H9 (cell line): ENCODE results near the gene CAPN2. TPM values are rescaled to one million over a fixed set of nuclear protein-coding genes. Genes with fewer than 3 reads are reported as not detected.

Experiments
- DNase-seq: peaks from one replicate; pipeline ENCODE4 v3.0.0-alpha.2; 2017
- H2AFZ ChIP-seq: one replicate; pipeline ENCODE4 v1.6.1; 2013; ENCODE audit warnings: mild to moderate bottlenecking, low read length, control low read depth, moderate library complexity
- H2AK5ac ChIP-seq: 2 replicates; pipeline ENCODE4 v1.6.1; 2013; ENCODE audit warnings: low read length, control low read depth, mixed read lengths; ENCODE audit not compliant: insufficient read length
- H2BK120ac ChIP-seq: one replicate; pipeline ENCODE4 v1.6.1; 2013; ENCODE audit warnings: low read depth, mild to moderate bottlenecking, low read length, control low read depth, inconsistent platforms; ENCODE audit not compliant: poor library complexity, severe bottlenecking
- H2BK12ac ChIP-seq: 2 replicates; pipeline ENCODE4 v1.6.1; 2013; ENCODE audit warnings: low read length, control low read depth, mixed read lengths, low read depth; ENCODE audit not compliant: insufficient read length
- H2BK15ac ChIP-seq: 2 replicates; pipeline ENCODE4 v1.6.1; 2013; ENCODE audit warnings: low read depth, low read length, control low read depth
- H2BK20ac ChIP-seq: one replicate; pipeline ENCODE4 v1.6.1; 2013; ENCODE audit warnings: low read depth, mild to moderate bottlenecking, low read length, control low read depth, inconsistent platforms; ENCODE audit not compliant: poor library complexity, severe bottlenecking
- H2BK5ac ChIP-seq: 2 replicates; pipeline ENCODE4 v1.6.1; 2013; ENCODE audit warnings: low read length, control low read depth, mixed read lengths; ENCODE audit not compliant: insufficient read length
- H3K14ac ChIP-seq: 2 replicates; pipeline ENCODE4 v1.6.1; 2013; ENCODE audit warnings: low read length, control low read depth; ENCODE audit not compliant: insufficient read depth
- H3K18ac ChIP-seq: 2 replicates; pipeline ENCODE4 v1.6.1; 2013; ENCODE audit warnings: low read depth, mild to moderate bottlenecking, mixed read lengths, low read length, control low read depth; ENCODE audit not compliant: insufficient read length
- H3K23ac ChIP-seq: 2 replicates; pipeline ENCODE4 v1.6.1; 2013; ENCODE audit warnings: low read length, control low read depth, mixed read lengths, low read depth; ENCODE audit not compliant: insufficient read length
- H3K23me2 ChIP-seq: 2 replicates; pipeline ENCODE4 v1.6.1; 2013; ENCODE audit warnings: low read depth, mild to moderate bottlenecking, mixed read lengths, low read length, control low read depth; ENCODE audit not compliant: insufficient read length, poor library complexity, severe bottlenecking
- H3K27ac ChIP-seq: 2 replicates; pipeline ENCODE4 v1.5.1; 2013; ENCODE audit warnings: low read length, control low read depth, mixed read lengths, low read depth; ENCODE audit not compliant: insufficient read length
- H3K27me3 ChIP-seq: 2 replicates; pipeline ENCODE4 v1.6.1; 2013; ENCODE audit warnings: low read length, control low read depth, inconsistent platforms; ENCODE audit not compliant: insufficient read depth
- H3K4ac ChIP-seq: 2 replicates; pipeline ENCODE4 v1.6.1; 2013; ENCODE audit warnings: low read depth, mild to moderate bottlenecking, control low read depth, inconsistent platforms, low read length, moderate library complexity
- H3K4me1 ChIP-seq: 2 replicates; pipeline ENCODE4 v1.6.1; 2013; ENCODE audit warnings: low read length, control low read depth, inconsistent platforms; ENCODE audit not compliant: insufficient read depth
- H3K4me2 ChIP-seq: 2 replicates; pipeline ENCODE4 v1.6.1; 2013; ENCODE audit warnings: low read length, control low read depth, mixed read lengths; ENCODE audit not compliant: insufficient read length, insufficient read depth
- H3K56ac ChIP-seq: 2 replicates; pipeline ENCODE4 v1.6.1; 2013; ENCODE audit warnings: low read depth, mild to moderate bottlenecking, mixed read lengths, low read length, control low read depth; ENCODE audit not compliant: insufficient read length
- H3K79me1 ChIP-seq: 2 replicates; pipeline ENCODE4 v1.6.1; 2013; ENCODE audit warnings: low read depth, mild to moderate bottlenecking, moderate library complexity, low read length, control low read depth, inconsistent platforms; ENCODE audit not compliant: insufficient read depth, poor library complexity, severe bottlenecking
- H3K79me2 ChIP-seq: 2 replicates; pipeline ENCODE4 v1.6.1; 2013; ENCODE audit warnings: low read length, control low read depth, inconsistent platforms; ENCODE audit not compliant: insufficient read depth
- H3K9ac ChIP-seq: 2 replicates; pipeline ENCODE4 v1.6.1; 2013; ENCODE audit warnings: low read length, control low read depth, mixed read lengths; ENCODE audit not compliant: insufficient read length; ENCODE audit errors: extremely low read depth
- H3K9me3 ChIP-seq: one replicate; pipeline ENCODE4 v1.6.1; 2013; ENCODE audit warnings: low read depth, low read length, inconsistent platforms; ENCODE audit not compliant: control insufficient read depth
- H3T11ph ChIP-seq: one replicate; pipeline ENCODE4 v1.6.1; 2013; ENCODE audit warnings: mild to moderate bottlenecking, low read length, control low read depth, inconsistent platforms
- H4K20me1 ChIP-seq: one replicate; pipeline ENCODE4 v1.6.1; 2013; ENCODE audit not compliant: control insufficient read depth, insufficient read length, insufficient read depth
- H4K5ac ChIP-seq: 2 replicates; pipeline ENCODE4 v1.6.1; 2013; ENCODE audit warnings: low read depth, mild to moderate bottlenecking, mixed read lengths, low read length, control low read depth; ENCODE audit not compliant: insufficient read length
- H4K8ac ChIP-seq: replicated peaks from 2 replicates; pipeline ENCODE4 v1.6.1; 2013; ENCODE audit warnings: low read length, control low read depth, mixed read lengths, low read depth; ENCODE audit not compliant: insufficient read length
- H4K91ac ChIP-seq: 2 replicates; pipeline ENCODE4 v1.6.1; 2013; ENCODE audit warnings: low read depth, mild to moderate bottlenecking, moderate library complexity, mixed read lengths, low read length, control low read depth; ENCODE audit not compliant: insufficient read length
- H3K27ac Mint-ChIP-seq, 3 experiments: 2 replicates in 2 of 3; 3 replicates in 1 of 3; pipeline ENCODE4 v1.8.0; 2020 to 2021; ENCODE audit warnings: mixed read lengths in 3 of 3, mild to moderate bottlenecking in 1 of 3, moderate library complexity in 1 of 3
- H3K27me3 Mint-ChIP-seq: 2 replicates; pipeline ENCODE4 v1.8.0; 2021; ENCODE audit warnings: low read depth, mild to moderate bottlenecking, moderate library complexity, mixed read lengths
- H3K36me3 Mint-ChIP-seq, 3 experiments: 2 replicates in 2 of 3; 3 replicates in 1 of 3; pipeline ENCODE4 v1.8.0; 2020 to 2021; ENCODE audit warnings: low read depth in 3 of 3, mixed read lengths in 3 of 3; ENCODE audit not compliant: insufficient read depth in 1 of 3
- H3K4me1 Mint-ChIP-seq, 2 experiments: 2 replicates each; pipeline ENCODE4 v1.8.0; 2020; ENCODE audit warnings: mixed read lengths in 2 of 2
- H3K4me3 Mint-ChIP-seq, 2 experiments: 2 replicates in 1 of 2; 3 replicates in 1 of 2; pipeline ENCODE4 v1.8.0; 2020 to 2021; ENCODE audit warnings: mild to moderate bottlenecking in 2 of 2, mixed read lengths in 2 of 2, moderate library complexity in 1 of 2
- H3K9me3 Mint-ChIP-seq, 2 experiments: 2 replicates in 1 of 2; 3 replicates in 1 of 2; pipeline ENCODE4 v1.8.0; 2020; ENCODE audit warnings: mild to moderate bottlenecking in 2 of 2, mixed read lengths in 2 of 2, moderate library complexity in 1 of 2
- WGBS: extraction: QIAGEN DNeasy Blood & Tissue Kit; methylation state at CpG from one replicate; pipeline ENCODE4 v1.1.7; 2013; ENCODE audit warnings: missing lambda C conversion rate, low lambda C conversion rate, mixed read lengths; ENCODE audit not compliant: insufficient read length; ENCODE audit errors: extremely low coverage; 5-methylcytosine and 5-hydroxymethylcytosine counted together
- total RNA-seq: library from RNA; stranded (reverse); gene quantifications from 2 replicates; pipeline ENCODE4 v1.2.1, GENCODE V29; 2021
- TF ChIP-seq, protein P1 (sequence below): fragments of 200-600 bp; sonication (generic); conservative IDR thresholded peaks from 3 replicates; pipeline ENCODE4 v1.8.0; 2021; ENCODE audit warnings: antibody characterized with exemption, mild to moderate bottlenecking

CAPN2 gene
- total RNA-seq, 1 experiment from 2014 or later = 32.2 TPM

DNA sequence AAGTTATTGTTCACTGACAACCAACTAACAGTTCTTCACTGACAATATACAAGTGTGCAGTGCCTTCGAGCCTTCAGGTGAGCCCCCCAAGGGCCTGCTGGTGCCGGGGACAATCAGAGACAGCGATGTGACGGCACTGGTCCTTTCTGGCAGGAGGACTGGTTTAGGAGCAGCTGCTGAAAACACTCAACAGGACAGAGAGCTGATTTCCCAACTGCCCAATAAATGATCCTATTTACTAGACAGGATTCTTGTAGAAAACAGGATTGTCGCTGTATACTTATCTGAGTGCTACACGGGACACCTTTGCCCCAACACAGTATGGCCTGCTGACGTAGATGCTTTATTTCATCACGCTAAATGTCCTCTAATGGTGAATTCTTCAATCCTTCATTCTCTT lies 68.0 kb downstream of the CAPN2 start:
- Histone ChIP-seq H3K4me2 (no peak overlapping the region), H3K23me2 (no peaks in the 10 kb centered on the region), H2AFZ (no peak overlapping the region), H3K23ac (no peak overlapping the region), H2BK20ac (no peak overlapping the region), H3K9ac (no peak overlapping the region), H3K79me2 (no peaks in the 10 kb centered on the region), H4K20me1 (no peaks in the 10 kb centered on the region), H3K4ac (no peak overlapping the region), H3K9me3 (no peaks in the 10 kb centered on the region), H3K79me1 (no peaks in the 10 kb centered on the region), H4K5ac (no peak overlapping the region), H3K27ac (no peak overlapping the region), H3K27me3 (no peaks in the 10 kb centered on the region), H3K4me1 (no peaks in the 10 kb centered on the region), H4K91ac (no peak overlapping the region), H2BK5ac (no peak overlapping the region), H3K18ac (no peak overlapping the region), H2BK15ac (no peak overlapping the region), H4K8ac (no peak overlapping the region), H3K56ac (no peak overlapping the region), H2AK5ac (no peak overlapping the region), H2BK12ac (no peak overlapping the region), H3T11ph (no peak overlapping the region), H3K14ac (no peak overlapping the region), H2BK120ac (no peak overlapping the region)
- no peak overlapping the region for H3K27ac Mint-ChIP-seq
- H3K9me3 Mint-ChIP-seq = no peaks in the 10 kb centered on the region
- no peak overlapping the region for H3K4me3 Mint-ChIP-seq
- no peaks in the 10 kb centered on the region for H3K4me1 Mint-ChIP-seq
- H3K36me3 Mint-ChIP-seq = peaks cover 28 to 74% (median 67%) of the 10 kb centered on the region in 3 experiments
- no CpG with 5 or more reads among the region's 8 CpGs for WGBS
- TF ChIP-seq, protein P1, sequence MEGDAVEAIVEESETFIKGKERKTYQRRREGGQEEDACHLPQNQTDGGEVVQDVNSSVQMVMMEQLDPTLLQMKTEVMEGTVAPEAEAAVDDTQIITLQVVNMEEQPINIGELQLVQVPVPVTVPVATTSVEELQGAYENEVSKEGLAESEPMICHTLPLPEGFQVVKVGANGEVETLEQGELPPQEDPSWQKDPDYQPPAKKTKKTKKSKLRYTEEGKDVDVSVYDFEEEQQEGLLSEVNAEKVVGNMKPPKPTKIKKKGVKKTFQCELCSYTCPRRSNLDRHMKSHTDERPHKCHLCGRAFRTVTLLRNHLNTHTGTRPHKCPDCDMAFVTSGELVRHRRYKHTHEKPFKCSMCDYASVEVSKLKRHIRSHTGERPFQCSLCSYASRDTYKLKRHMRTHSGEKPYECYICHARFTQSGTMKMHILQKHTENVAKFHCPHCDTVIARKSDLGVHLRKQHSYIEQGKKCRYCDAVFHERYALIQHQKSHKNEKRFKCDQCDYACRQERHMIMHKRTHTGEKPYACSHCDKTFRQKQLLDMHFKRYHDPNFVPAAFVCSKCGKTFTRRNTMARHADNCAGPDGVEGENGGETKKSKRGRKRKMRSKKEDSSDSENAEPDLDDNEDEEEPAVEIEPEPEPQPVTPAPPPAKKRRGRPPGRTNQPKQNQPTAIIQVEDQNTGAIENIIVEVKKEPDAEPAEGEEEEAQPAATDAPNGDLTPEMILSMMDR = no peak
- H3K27me3 Mint-ChIP-seq = no peaks in the 10 kb centered on the region
- DNase-seq = no peak
